HG02623 (cell line): ENCODE data around the gene WDR7.
A peak's percentile ranks its signal among the peaks of the same experiment; 100 is the strongest.

ENCODE experiments used
- ATAC-seq: cut with Tn5 transposase; IDR thresholded peaks from one replicate; pipeline ENCODE4 v1.9.1; 2021; ENCODE audit warnings: moderate library complexity; ENCODE audit not compliant: unreplicated experiment

The WDR7 gene

GRCh38 chr18:57025540-57025939, 374.4 kb downstream of the WDR7 start:
- ATAC-seq = no peak

GRCh38 chr18:57026316-57026715, 375.2 kb downstream of the WDR7 start:
- no peak for ATAC-seq

GRCh38 chr18:57027190-57027708, 376.1 kb downstream of the WDR7 start:
- ATAC-seq = no peak

- no peak for ATAC-seq
Observed at GRCh38 chr18:57029761-57030160, 378.6 kb downstream of the WDR7 start.

- no peak for ATAC-seq
Observed at GRCh38 chr18:57030417-57030816, 379.3 kb downstream of the WDR7 start.

- no peak for ATAC-seq
Observed at GRCh38 chr18:57035590-57035989, 384.4 kb downstream of the WDR7 start.

- no peak for ATAC-seq
Observed at GRCh38 chr18:57038395-57038794, 387.2 kb downstream of the WDR7 start.

- no peak for ATAC-seq
Observed at GRCh38 chr18:57040175-57040574, 389.0 kb downstream of the WDR7 start.

- ATAC-seq = no peak
Observed at GRCh38 chr18:57043241-57043640, 392.1 kb downstream of the WDR7 start.

GRCh38 chr18:57048351-57048750, 397.2 kb downstream of the WDR7 start:
- no peak for ATAC-seq

GRCh38 chr18:57048859-57049258, 397.7 kb downstream of the WDR7 start:
- ATAC-seq = no peak

GRCh38 chr18:57050310-57050949, 399.3 kb downstream of the WDR7 start:
- ATAC-seq = no peak

GRCh38 chr18:57051021-57051656, 400.0 kb downstream of the WDR7 start:
- no peak for ATAC-seq

GRCh38 chr18:57051657-57052044, 400.5 kb downstream of the WDR7 start:
- ATAC-seq = peak; percentile 62

- ATAC-seq = no peak
Observed at GRCh38 chr18:57052173-57052572, 401.0 kb downstream of the WDR7 start.

GRCh38 chr18:57052759-57053158, 401.6 kb downstream of the WDR7 start:
- ATAC-seq = no peak

- ATAC-seq = no peak
Observed at GRCh38 chr18:57054891-57055290, 403.7 kb downstream of the WDR7 start.

- peak; percentile 71 for ATAC-seq
Observed at GRCh38 chr18:57057890-57058289, 406.7 kb downstream of the WDR7 start.

GRCh38 chr18:57058734-57059133, 407.6 kb downstream of the WDR7 start:
- ATAC-seq = no peak

GRCh38 chr18:57059366-57059765, 408.2 kb downstream of the WDR7 start:
- no peak for ATAC-seq

- no peak for ATAC-seq
Observed at GRCh38 chr18:57060814-57061213, 409.7 kb downstream of the WDR7 start.

GRCh38 chr18:57062178-57062577, 411.0 kb downstream of the WDR7 start:
- no peak for ATAC-seq

- no peak for ATAC-seq
Observed at GRCh38 chr18:57062844-57063243, 411.7 kb downstream of the WDR7 start.
